T47D (cell line): Measurements from ENCODE around the gene CASK.

Source experiments
- DNase-seq, 2 experiments: peaks; one replicate each; pipeline versions ENCODE4 v3.0.0 to v3.0.0-alpha.2; 2011 to 2012; ENCODE audit warnings: low read depth in 1 of 2, low spot score in 1 of 2
- JUND ChIP-seq: IDR thresholded peaks from 2 replicates; pipeline ENCODE4 v1.6.1; 2012; ENCODE audit warnings: low read depth
- in situ Hi-C: cut with HindIII; loops from 2 replicates; pipeline ENCODE4 v1.10.0; 2016; ENCODE audit warnings: low sequenced_read_pairs, low pct_unique_long_range_greater_than_20kb

Gene CASK

DNA sequence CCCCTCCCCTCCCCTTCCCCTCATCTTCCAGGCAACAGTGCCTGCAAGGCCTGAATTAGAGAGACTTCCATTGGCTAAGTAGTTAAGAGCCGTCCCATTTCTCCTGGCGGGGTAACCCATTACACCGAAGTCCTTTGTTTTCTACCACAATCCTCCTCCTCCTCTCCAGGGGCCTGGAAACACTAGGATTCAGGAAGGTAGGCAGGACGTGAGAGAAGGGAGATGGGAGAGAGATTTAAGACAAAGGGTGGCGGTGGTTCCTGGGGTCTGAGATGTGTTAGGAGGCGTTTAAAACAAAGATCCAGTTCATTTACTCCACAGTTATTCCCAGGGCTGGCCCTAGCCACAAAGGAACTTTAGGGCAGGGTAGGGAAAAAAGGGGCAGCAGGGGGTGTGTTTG, 448.2 kb downstream of the CASK start:
- in situ Hi-C loops: no loop called here
- DNase-seq: no peak
- no peak for TF ChIP-seq JUND

DNA sequence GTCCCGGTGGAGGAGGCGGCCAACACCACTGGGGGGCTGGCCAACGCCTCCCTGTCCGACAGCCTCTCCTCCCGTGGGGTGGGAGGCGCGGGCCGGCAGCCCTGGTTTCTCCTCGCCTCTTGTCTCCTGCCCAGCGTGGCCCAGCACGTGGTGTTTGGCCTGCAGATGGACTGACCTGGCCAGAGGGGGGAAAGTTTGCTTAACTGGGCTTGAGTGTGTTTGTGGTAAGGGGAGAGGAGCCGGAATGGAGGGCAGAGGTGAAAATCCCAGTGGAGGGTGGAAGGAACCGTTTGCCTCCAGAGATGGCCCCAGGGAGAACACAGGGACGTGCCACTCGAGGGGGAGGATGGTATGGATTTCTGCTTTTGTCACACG, 448.6 kb downstream of the CASK start:
- in situ Hi-C loops: no loop called here
- no peak for TF ChIP-seq JUND
- DNase-seq: no peak

DNA sequence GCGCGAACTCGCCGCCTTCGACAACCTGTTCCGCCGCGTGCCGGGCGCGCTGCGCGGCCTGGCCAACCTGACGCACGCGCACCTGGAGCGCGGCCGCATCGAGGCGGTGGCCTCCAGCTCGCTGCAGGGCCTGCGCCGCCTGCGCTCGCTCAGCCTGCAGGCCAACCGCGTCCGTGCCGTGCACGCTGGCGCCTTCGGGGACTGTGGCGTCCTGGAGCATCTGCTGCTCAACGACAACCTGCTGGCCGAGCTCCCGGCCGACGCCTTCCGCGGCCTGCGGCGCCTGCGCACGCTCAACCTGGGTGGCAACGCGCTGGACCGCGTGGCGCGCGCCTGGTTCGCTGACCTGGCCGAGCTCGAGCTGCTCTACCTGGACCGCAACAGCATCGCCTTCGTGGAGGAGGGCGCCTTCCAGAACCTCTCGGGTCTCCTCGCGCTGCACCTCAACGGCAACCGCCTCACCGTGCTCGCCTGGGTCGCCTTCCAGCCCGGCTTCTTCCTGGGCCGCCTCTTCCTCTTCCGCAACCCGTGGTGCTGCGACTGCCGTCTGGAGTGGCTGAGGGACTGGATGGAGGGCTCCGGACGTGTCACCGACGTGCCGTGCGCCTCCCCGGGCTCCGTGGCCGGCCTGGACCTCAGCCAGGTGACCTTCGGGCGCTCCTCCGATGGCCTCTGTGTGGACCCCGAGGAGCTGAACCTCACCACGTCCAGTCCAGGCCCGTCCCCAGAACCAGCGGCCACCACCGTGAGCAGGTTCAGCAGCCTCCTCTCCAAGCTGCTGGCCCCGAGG, 449.2 kb downstream of the CASK start:
- TF ChIP-seq JUND: no peak
- DNase-seq: no peak
- in situ Hi-C loops: no loop called here

DNA sequence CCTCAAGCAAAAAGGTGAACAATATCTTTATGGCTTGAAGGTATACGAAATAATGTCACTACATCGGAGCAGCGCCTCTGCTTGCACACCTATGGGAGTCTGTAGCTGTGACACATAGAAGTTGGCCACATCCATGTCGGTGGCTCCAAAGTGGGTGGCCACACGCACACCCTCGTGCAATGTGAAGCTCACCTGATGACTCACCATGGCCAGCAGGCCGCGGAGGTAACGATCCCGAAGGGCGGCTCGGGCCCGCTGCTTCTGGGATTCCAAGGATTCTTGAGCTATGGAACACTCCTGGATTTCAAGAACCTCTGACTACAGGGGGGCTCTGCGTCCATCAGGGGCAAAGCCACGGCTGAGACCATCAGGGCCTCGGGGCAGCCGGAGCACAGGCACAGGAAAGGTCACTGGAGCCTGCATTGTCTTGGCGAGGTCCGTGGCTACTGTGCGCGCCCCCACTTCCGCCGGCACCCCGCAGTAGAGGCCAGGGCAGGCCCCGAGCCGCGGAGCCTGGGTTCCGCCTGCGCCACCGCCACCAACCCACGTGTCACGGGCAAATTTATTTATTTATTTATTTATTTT, 451.0 kb downstream of the CASK start:
- no peak for DNase-seq
- in situ Hi-C loops: no loop called here
- TF ChIP-seq JUND: no peak

DNA sequence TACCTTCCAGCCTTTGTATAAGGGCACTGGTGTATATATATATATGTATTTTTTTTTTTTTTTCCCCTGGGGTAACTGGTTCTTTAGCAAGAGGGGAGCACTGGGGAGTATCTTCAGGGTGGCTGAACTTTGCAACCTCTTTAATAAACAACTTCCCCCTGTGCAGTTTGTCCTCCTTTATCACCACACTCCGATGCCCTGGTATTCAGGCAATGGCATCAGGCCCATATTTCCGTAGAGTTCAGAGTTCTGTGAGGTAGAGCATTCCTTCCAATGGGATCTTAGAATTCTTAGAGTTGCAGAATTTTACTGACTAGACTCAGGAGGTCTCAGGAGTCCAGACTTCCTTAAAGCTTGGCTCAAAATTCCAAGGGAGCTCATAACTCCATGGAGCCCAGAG, 451.6 kb downstream of the CASK start:
- in situ Hi-C loops: no loop called here
- DNase-seq: no peak
- no peak for TF ChIP-seq JUND

DNA sequence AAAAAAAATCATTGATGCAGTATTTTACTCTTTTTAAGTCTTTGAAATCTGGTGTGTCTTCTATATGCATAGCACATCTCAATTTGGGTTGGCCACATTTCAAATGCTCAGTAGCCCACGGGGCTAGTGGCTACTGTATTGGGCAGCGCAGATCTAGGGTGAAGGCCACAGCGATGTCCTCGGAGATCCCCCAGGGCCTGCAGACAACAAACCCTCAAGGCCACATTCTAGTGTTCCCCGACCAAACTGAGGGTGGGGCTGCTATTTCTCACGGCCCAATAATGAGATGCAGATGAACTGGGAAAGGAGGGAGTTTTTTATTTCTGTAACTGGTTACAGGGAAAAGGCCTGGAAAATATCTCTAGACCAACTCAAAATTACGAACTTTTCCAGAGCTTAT, 452.6 kb downstream of the CASK start:
- in situ Hi-C loops: no loop called here
- TF ChIP-seq JUND: no peak
- no peak for DNase-seq

DNA sequence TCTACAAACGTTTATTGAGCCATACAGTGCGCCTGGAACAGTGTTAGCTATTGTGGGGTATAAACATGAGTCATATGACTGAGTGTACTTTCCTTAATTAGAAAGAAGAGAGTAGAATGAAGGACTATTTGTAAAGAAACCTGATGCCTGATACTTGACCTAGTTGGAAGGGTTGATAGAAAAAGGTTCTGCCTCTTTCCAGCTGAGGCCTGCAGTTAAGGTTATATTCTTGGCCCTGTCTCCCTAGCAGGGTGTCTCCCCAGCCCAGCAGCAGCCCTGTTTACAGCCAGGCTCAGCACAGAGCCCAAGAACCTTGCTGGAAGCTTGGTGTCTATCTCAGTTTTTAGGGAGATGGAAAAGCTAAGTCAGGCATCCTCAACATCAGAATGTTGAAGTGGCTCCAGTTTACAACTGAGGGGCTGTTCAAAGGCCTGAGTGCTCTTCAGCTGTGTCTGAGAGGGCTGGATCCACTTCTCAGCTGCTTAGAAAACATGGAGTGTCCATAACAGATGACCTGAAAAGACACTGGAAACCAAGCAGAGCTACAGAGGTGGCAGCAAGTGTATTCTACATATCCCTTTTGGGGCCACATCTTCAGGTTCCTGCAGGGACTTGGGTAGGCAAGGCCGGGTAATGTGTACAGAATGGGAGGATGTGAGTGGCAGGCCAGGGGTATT, 454.6 kb downstream of the CASK start:
- TF ChIP-seq JUND: no peak
- no peak for DNase-seq
- in situ Hi-C loops: no loop called here
